ENCODE measurements around the gene OR4B1.

OR4B1 gene

DNA sequence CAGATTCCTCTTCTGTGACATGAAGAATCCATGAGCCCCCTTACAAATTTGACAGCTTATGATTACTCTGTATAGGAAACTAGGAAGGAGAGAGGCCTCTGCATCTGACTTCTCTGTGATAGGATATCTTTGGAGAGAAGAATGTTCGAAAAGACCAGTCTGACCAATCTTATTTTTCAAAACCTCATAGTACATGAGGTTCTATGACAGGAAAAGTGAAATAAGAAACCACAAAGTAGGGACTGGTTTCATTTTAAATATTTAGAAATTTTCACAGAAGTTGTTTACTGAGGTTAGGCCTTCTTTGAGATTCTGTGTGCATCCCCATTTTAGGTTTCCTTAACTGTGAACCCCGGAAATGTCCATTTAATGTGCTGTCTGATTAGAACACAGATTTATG is 45.0 kb downstream of the OR4B1 start:
- no peak for DNase-seq (ENCODE audit: insufficient read length, low spot score)
- no peak for FAIRE-seq
- TF ChIP-seq, protein P1, sequence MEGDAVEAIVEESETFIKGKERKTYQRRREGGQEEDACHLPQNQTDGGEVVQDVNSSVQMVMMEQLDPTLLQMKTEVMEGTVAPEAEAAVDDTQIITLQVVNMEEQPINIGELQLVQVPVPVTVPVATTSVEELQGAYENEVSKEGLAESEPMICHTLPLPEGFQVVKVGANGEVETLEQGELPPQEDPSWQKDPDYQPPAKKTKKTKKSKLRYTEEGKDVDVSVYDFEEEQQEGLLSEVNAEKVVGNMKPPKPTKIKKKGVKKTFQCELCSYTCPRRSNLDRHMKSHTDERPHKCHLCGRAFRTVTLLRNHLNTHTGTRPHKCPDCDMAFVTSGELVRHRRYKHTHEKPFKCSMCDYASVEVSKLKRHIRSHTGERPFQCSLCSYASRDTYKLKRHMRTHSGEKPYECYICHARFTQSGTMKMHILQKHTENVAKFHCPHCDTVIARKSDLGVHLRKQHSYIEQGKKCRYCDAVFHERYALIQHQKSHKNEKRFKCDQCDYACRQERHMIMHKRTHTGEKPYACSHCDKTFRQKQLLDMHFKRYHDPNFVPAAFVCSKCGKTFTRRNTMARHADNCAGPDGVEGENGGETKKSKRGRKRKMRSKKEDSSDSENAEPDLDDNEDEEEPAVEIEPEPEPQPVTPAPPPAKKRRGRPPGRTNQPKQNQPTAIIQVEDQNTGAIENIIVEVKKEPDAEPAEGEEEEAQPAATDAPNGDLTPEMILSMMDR (IDR thresholded peaks at IDR 0.05; ENCODE audit: insufficient read depth, missing control alignments) = no peak

DNA sequence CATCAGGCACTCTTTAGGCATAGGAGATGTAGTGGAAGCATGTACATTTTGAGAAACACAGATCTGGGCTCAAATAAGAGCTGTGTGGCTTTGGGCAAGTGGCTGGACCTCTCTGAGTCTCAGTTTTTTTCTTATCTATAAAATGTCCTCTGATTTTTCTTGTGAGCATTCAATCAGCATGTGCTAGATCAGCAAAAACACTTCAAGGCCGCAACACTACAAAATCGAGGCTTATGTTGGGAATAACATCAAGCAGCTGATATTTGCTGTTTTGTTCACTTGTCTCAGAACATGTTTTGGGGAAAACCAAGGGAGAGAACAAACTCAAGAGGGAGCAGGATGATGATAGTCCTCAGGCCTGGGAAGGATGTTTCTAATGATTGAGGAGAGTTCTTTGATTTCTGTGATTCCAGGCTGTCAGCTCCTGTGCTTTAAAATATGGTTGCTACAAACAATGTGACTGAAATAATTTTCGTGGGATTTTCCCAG is 46.9 kb downstream of the OR4B1 start, which contains the start of gene OR4X1:
OR4X1 (plus strand) TSS at position 439 of the 489 bp plus-strand sequence; CDS start at position 439, 0 bp downstream.
- TF ChIP-seq, protein P1 (IDR thresholded peaks at IDR 0.05; ENCODE audit: insufficient read depth, missing control alignments) = no peak
- DNase-seq (ENCODE audit: insufficient read length, low spot score) (no peak), FAIRE-seq (no peak)

Measured in D721Med (cell line).